Lower leg skin (tissue), 4 donors: Measurements from ENCODE around the gene ALPG. TPM values are rescaled to one million over a fixed set of nuclear protein-coding genes. Genes with fewer than 3 reads are reported as not detected.

ENCODE experiments used
- DNase-seq, 2 donors: peaks; one replicate each; pipeline ENCODE4 v3.0.0-alpha.2; 2019; ENCODE audit warnings: low spot score in 2 of 2
- H3K4me3 ChIP-seq: fragments of 200-600 bp; sonication (generic); 2 replicates; pipeline ENCODE4 v1.5.1; 2017; ENCODE audit warnings: mild to moderate bottlenecking, low read depth; ENCODE audit not compliant: poor library complexity, severe bottlenecking
- POLR2A ChIP-seq, 2 donors: fragments of 450-650 bp; IDR thresholded peaks; one replicate each; pipeline ENCODE4 v1.6.1; 2016 to 2017; ENCODE audit warnings: antibody characterized with exemption in 2 of 2, mild to moderate bottlenecking in 1 of 2, moderate library complexity in 1 of 2
- WGBS, 2 donors: methylation state at CpG; one replicate each; pipeline ENCODE4 v1.1.5; 2018; 5-methylcytosine and 5-hydroxymethylcytosine counted together
- intact Hi-C: fragments of 100-400 bp; cut with DNase I; formaldehyde crosslinking; loops from one replicate; pipeline ENCODE4 v1.15.0; 2023; ENCODE audit warnings: low total_unique reads
- total RNA-seq, 4 donors: library from RNA; depleted of rRNA; stranded (reverse); fragments of >200 nt; gene quantifications; one replicate each; pipeline ENCODE4 v1.1.0, GENCODE V29; 2016
- TF ChIP-seq, protein P1 (sequence below), 3 donors: fragments of 450-650 bp; IDR thresholded peaks; one replicate each; pipeline ENCODE4 v1.5.1; 2016; ENCODE audit warnings: antibody characterized with exemption in 3 of 3, mild to moderate bottlenecking in 3 of 3, moderate library complexity in 2 of 3

The ALPG gene
- total RNA-seq, 4 donors from 2014 or later, result not detected

DNA sequence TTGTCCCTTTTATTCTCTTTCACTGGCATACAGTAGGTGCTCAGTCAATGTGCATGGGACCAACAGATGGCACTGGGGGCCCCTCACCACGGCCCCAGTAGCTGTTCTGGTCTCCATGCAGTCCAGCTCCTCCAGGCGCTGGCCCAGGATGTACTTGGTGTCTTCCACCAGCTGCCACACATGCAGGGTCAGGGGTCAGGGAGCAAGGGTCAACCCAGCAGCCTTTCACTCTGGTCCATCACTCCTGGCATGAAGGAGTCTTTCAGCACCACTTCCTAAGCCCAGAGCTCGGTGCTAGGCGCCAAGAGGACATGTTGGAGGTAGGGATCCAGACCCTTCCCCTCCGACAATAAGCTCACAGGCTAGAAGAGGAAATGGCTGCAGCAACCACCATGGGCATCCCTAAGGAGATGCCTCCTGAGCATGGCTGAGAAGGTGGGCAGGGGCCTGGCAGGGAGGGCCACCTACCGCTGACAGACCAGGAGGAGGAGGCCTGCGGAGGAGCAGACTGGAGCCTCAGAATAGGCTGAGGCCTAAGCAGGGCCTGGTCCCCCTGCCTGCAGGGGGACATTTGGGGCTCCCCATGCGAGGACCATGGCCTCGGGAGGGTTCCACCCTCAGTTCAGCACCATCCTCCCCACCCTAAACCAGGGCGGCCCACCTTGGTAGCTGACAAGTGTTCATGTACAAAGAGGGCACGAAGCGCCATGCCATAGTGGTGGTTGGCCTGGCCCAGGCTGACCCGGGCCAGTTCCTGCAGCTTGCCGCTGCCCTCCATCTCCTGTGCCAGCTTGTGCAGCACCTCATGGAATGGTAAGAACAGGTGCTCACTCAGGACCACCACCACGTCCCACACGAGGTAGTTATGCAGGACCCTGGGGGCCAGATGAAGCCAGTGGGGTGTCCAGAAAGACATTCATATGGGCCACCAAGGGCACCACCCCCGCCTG is 10.2 kb downstream of the ALPG start:
- intact Hi-C loops, result no loop called here
- 85 to 91% methylated on average over 17 of the region's 17 CpGs for WGBS, 2 donors
- H3K4me3 ChIP-seq, result no peak overlapping the region
- no peak for TF ChIP-seq POLR2A (IDR thresholded peaks at IDR 0.05)
- TF ChIP-seq, protein P1, sequence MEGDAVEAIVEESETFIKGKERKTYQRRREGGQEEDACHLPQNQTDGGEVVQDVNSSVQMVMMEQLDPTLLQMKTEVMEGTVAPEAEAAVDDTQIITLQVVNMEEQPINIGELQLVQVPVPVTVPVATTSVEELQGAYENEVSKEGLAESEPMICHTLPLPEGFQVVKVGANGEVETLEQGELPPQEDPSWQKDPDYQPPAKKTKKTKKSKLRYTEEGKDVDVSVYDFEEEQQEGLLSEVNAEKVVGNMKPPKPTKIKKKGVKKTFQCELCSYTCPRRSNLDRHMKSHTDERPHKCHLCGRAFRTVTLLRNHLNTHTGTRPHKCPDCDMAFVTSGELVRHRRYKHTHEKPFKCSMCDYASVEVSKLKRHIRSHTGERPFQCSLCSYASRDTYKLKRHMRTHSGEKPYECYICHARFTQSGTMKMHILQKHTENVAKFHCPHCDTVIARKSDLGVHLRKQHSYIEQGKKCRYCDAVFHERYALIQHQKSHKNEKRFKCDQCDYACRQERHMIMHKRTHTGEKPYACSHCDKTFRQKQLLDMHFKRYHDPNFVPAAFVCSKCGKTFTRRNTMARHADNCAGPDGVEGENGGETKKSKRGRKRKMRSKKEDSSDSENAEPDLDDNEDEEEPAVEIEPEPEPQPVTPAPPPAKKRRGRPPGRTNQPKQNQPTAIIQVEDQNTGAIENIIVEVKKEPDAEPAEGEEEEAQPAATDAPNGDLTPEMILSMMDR (IDR thresholded peaks at IDR 0.05), result no peak
- peak in 1 of 2 donors; percentile 80 for DNase-seq

GRCh38 chr2:232417489-232417888 is 10.8 kb downstream of the ALPG start:
- H3K4me3 ChIP-seq, result no peak overlapping the region
- WGBS, 2 donors, result 78 to 93% methylated on average over 4 to 5 of the region's 5 CpGs

DNA sequence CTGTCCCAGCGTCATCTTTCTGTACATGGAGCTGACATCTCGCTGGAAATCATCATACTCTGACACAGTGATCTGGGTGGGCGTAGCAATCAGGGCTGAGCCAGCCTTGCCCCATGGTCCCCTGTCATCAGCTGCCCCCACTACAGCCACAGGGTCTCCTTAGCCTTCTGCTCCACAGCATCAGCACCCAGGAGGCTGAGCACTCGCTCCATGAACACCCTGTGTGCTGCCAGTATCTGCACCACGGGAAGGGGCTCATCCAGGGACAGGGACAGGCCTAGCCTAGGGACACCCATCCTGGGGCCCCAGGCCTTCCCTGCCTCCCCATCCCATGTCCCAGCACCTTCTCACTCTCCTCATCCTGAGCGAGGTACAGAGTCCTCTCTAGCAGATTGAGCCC is 11.4 kb downstream of the ALPG start:
- no peak for TF ChIP-seq POLR2A (IDR thresholded peaks at IDR 0.05)
- TF ChIP-seq, protein P1 (IDR thresholded peaks at IDR 0.05), result no peak
- H3K4me3 ChIP-seq, result no peak overlapping the region
- 76 to 83% methylated on average over 5 to 6 of the region's 6 CpGs for WGBS, 2 donors
- peak in 1 of 2 donors; percentile 61 for DNase-seq
- intact Hi-C loops, result no loop called here

More at GRCh38 chr2:232417489-232417888, 10.8 kb downstream of the ALPG start:
- intact Hi-C loops, result no loop called here
- TF ChIP-seq, protein P1 (IDR thresholded peaks at IDR 0.05), result no peak
- TF ChIP-seq POLR2A (IDR thresholded peaks at IDR 0.05), result no peak
- DNase-seq, result no peak

DNA sequence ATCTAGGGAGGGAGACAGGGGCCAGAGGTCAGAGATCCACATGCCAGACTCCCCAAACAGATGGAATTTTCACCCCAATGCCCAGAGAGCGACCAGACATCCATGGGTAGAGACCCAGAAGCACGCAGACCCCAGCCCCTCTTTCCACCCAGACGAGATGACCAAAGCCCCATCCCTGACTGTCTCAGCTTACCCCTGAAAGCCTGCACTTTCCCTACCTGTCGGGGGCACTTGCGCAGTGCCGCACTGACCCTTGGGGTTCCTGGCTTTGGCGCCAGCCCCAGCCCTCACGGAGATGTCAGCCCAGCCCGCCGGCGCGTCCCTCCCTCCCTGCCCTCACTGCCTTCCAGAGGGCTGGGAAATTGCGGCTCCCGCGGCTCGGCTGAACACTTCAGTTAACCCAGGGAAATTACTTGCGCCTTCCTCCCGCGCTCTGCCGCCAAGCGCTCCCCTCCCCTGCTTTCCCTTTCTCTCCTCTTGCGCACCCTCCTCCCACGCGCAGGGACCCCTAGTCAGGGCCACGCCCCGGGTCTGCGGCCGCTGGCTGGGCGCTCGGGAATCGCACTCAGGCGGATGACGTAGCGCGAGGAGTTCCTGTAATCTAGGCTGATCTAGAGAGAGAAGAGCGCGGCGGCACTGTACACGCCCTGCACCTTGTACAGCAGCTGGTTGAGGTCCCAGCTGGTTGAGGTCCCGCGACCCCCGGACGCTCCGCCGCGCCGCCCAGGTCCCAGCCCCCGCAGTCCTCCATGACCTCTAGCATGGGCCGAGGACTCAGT is 12.0 kb downstream of the ALPG start:
- DNase-seq, result peak in 1 of 2 donors; percentile 77
- H3K4me3 ChIP-seq, result no peak overlapping the region
- 2% methylated on average over 32 to 41 of the region's 49 CpGs for WGBS, 2 donors
- intact Hi-C loops, result no loop called here
- TF ChIP-seq, protein P1 (IDR thresholded peaks at IDR 0.05), result no peak
- no peak for TF ChIP-seq POLR2A (IDR thresholded peaks at IDR 0.05)

DNA sequence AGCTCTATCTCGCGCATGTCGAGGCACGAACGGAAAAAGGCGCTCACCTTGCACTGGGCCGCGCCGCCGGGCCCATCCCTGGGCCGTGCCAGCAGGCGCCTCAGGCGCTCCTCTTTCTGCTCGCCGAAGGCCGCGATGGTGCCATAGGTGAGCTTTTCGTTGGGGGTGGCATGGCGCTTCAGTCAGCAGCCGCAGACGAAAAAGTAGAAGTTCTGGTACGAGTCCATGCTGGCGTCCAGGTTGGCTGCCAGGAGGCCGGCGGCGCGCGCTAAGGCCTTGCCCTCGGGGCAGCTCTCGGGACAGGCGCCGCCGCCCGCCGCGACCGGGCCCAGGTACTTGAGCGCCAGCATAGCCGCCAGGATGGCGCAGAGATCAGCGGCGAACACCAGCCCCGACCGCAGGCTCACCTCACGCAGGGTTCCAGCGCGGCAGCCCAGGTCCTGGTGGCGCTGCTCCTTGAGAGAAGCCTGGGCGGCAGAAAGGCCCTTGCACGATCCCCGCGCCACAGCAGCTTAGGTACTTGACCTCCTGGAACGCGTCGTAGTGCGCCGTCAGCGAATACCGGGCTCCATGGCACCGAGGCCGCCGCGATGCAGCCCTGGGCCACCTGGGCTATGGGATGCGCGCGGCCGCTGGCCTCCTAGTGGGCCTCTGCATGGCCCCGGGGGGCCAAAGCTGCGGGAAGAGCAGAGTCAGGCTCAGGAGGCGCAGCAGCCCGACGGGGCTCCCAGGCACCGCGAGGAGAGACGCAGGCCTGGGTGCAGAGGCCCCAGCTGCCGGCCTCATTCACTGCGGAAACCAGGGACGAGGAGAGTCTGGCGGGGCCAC is 12.8 kb downstream of the ALPG start:
- WGBS, 2 donors, result 2 to 4% methylated on average over 14 to 53 of the region's 79 CpGs
- intact Hi-C loops, result no loop called here
- DNase-seq, result no peak
- H3K4me3 ChIP-seq, result no peak overlapping the region
- TF ChIP-seq, protein P1 (IDR thresholded peaks at IDR 0.05), result no peak
- TF ChIP-seq POLR2A (IDR thresholded peaks at IDR 0.05), result no peak
